Measurements from ENCODE around the gene DPP3.

DNA sequence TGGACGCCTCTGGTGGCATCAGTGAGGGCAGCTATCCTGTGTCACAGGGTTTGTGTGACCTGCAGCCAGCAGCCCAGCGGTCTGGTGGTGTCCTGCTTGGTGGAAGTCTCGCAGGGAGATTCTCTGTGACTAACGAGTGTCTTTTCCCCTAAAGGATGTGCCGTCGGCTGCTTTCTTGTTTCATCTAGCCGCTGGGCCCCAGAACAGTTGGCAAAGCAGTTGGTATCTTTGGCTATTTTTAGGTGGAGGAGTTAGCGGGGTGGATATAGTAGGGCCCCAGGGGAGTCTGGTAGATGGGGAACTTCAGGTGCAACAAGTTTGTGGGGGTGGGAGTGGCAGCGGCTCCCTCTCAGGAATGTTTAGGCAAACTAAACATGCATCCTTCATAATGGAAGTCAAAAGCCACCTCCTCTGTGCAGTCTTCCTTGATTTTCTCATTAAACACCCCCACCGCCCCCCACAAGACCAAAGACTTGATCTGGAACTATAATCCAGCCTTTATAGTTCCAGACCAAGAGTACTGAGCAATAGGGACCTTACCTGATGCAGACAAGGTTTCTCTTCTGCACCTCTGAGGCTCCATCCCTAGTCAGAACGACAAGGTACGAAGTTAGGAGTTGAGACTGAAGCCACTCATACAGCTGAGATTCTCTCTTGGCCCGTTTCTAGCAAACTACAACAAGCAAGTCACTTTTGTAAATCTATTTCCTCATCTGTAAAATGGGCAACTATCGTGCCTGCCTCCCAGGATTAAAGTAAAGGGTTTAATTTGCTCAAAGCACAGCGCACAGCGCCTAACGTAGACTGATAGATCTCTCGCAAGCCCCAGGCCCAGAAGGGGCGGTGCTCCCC lies 14.6 kb upstream of the DPP3 start:
- no peak for TF ChIP-seq CTCF (IDR thresholded peaks at IDR 0.05)
- no peak for TF ChIP-seq POLR2AphosphoS5 (IDR thresholded peaks at IDR 0.05; ENCODE audit: low read depth, low read length)

Measured in Panc1 (cell line).